Tibial nerve (tissue), 4 donors: ENCODE measurements around the gene APOC3.

Experiments used
- EP300 ChIP-seq, 2 donors: sonication (generic); formaldehyde crosslinking; IDR thresholded peaks; one replicate each; pipeline ENCODE4 v1.6.1; 2017; ENCODE audit warnings: antibody characterized with exemption in 2 of 2, mild to moderate bottlenecking in 1 of 2
- POLR2A ChIP-seq, 2 donors: fragments of 450-650 bp; IDR thresholded peaks; one replicate each; pipeline ENCODE4 v1.6.1; 2017; ENCODE audit warnings: antibody characterized with exemption in 2 of 2, mild to moderate bottlenecking in 2 of 2, moderate library complexity in 2 of 2
- TF ChIP-seq, protein P1 (sequence below), 5 experiments: fragments of 200-600 bp in 3 of 5; fragments of 450-650 bp in 2 of 5; sonication (generic) in 3 of 5; IDR thresholded peaks; one replicate each; pipeline ENCODE4 v1.5.1; 2016 to 2019; ENCODE audit warnings: antibody characterized with exemption in 5 of 5, mild to moderate bottlenecking in 3 of 5, moderate library complexity in 2 of 5

GRCh38 chr11:116867619-116868018 is 37.9 kb downstream of the APOC3 start:
- TF ChIP-seq, protein P1, sequence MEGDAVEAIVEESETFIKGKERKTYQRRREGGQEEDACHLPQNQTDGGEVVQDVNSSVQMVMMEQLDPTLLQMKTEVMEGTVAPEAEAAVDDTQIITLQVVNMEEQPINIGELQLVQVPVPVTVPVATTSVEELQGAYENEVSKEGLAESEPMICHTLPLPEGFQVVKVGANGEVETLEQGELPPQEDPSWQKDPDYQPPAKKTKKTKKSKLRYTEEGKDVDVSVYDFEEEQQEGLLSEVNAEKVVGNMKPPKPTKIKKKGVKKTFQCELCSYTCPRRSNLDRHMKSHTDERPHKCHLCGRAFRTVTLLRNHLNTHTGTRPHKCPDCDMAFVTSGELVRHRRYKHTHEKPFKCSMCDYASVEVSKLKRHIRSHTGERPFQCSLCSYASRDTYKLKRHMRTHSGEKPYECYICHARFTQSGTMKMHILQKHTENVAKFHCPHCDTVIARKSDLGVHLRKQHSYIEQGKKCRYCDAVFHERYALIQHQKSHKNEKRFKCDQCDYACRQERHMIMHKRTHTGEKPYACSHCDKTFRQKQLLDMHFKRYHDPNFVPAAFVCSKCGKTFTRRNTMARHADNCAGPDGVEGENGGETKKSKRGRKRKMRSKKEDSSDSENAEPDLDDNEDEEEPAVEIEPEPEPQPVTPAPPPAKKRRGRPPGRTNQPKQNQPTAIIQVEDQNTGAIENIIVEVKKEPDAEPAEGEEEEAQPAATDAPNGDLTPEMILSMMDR (IDR thresholded peaks at IDR 0.05): no peak
- TF ChIP-seq POLR2A (IDR thresholded peaks at IDR 0.05): no peak
- TF ChIP-seq EP300 (IDR thresholded peaks at IDR 0.05): no peak
